ENCODE measurements around the gene UNC5C. TPM values are rescaled to one million over a fixed set of nuclear protein-coding genes. Genes with fewer than 3 reads are reported as not detected.
"Not testable (repeated sequence)": the region's sequence is repeated elsewhere in the genome, so short reads cannot be mapped to it uniquely, and the experiment has no call there.

UNC5C gene
- total RNA-seq, 1 donor from 2014 or later, result 76.7 TPM

DNA sequence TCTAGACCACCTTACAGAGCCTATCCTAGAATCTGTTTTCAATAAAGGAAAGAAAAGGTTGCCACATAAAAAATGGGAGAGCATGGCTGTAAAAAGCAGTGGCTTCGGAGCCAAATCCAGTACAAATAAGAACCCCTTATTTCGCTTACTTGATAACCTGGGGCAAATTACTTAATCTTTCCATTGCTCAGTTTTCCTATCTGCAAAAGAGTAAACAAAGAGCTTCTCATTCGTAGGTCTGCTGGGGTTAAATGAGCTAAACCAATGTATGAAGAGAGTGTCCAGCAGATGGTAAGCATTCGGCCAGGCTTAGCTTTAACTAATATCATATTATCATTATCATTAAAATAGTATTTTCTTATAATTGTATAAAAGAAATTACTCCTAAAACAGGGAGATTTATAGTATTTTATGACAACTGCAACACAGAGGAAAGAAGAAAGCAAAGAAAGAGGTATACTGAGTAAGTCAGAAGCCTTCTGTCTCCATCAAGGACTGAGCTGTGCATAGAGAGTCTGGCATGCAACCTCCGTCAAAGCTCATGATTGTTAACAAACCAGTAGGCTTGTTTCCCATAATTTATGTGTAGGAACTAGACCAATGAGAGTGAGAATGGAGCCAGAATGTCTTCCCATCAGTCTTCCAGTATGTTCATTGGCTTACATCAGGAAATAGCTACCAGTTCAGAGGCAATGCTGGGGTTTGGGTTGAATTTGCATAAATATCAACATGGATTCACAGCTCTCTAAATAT lies 364.9 kb downstream of the UNC5C start:
- no peak for DNase-seq (ENCODE audit: low spot score in 2 of 2, unreplicated experiment in 2 of 2)

DNA sequence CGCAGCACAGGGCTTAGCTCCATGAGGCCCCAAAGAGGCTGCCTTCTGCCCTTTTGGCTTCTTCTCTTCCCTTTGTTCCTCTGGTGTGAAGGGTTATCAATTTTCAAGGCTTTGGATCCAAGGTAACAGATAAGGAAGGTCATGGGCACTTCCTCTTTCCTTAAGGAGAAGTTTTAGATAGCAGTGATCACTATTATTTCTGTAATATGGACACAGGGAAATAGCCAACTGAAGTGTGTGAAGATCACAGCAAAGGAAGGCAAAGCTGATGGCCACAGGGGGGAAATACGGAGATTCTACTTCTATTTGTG lies 366.8 kb downstream of the UNC5C start:
- DNase-seq (ENCODE audit: low spot score in 2 of 2, unreplicated experiment in 2 of 2), result no peak
- Mint-ChIP-seq H3K4me3 (no peak overlapping the region), H3K27ac (no peak overlapping the region), H3K4me1 (peaks cover 16% of the 10 kb centered on the region), H3K9me3 (peaks cover 9% of the 10 kb centered on the region), H3K27me3 (ENCODE audit: low read depth) (no peaks in the 10 kb centered on the region), H3K36me3 (peaks cover 49% of the 10 kb centered on the region)
- TF ChIP-seq, protein P1, sequence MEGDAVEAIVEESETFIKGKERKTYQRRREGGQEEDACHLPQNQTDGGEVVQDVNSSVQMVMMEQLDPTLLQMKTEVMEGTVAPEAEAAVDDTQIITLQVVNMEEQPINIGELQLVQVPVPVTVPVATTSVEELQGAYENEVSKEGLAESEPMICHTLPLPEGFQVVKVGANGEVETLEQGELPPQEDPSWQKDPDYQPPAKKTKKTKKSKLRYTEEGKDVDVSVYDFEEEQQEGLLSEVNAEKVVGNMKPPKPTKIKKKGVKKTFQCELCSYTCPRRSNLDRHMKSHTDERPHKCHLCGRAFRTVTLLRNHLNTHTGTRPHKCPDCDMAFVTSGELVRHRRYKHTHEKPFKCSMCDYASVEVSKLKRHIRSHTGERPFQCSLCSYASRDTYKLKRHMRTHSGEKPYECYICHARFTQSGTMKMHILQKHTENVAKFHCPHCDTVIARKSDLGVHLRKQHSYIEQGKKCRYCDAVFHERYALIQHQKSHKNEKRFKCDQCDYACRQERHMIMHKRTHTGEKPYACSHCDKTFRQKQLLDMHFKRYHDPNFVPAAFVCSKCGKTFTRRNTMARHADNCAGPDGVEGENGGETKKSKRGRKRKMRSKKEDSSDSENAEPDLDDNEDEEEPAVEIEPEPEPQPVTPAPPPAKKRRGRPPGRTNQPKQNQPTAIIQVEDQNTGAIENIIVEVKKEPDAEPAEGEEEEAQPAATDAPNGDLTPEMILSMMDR (IDR thresholded peaks at IDR 0.05; ENCODE audit: unreplicated experiment), result no peak

More for the DNA sequence above, 364.9 kb downstream of the UNC5C start:
- H3K27me3 Mint-ChIP-seq (ENCODE audit: low read depth), result no peaks in the 10 kb centered on the region
- peaks cover 36% of the 10 kb centered on the region for H3K36me3 Mint-ChIP-seq
- no peaks in the 10 kb centered on the region for H3K9me3 Mint-ChIP-seq
- H3K4me1 Mint-ChIP-seq, result peaks cover 32% of the 10 kb centered on the region
- no peak overlapping the region for H3K4me3 Mint-ChIP-seq
- no peak overlapping the region for H3K27ac Mint-ChIP-seq
- TF ChIP-seq, protein P1 (IDR thresholded peaks at IDR 0.05; ENCODE audit: unreplicated experiment), result no peak

DNA sequence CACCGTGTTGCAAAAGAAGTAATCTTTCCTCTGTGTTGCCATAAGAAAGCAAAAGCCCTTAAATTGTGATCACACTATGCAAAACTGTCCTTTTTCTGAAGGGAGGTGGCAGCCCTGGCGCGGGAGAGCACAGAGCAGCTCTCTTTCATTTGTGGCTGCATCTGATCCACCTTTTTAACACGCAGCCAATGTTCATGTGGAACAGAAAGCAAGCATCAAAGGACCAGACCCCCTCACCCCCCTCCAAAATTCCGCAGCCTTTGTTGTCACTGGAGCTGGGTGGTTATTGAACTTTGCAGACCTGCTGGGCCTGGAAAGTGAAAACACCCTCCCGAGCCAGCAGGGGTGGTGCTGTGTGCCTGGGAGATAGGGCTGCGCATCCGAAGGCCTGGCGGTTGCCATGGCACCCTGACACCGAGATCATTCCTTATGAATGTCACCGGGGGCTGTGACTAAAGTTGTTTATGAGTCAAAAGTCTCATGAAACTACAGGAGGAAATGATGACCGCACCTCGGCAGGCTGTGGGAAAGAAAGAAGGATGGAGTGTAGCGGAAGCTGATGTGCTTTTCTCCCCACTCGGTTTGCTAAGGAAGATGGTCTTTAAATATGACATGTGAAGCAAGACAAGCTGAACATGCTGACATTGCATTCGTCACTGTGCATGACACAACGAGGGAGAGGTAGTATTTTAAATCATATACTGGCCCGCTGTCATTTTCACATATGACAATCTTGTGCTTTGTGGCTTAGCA lies 367.4 kb downstream of the UNC5C start:
- Mint-ChIP-seq H3K4me3 (no peak overlapping the region), H3K27ac (no peak overlapping the region), H3K36me3 (peaks cover 51% of the 10 kb centered on the region), H3K9me3 (peaks cover 9% of the 10 kb centered on the region), H3K27me3 (ENCODE audit: low read depth) (no peaks in the 10 kb centered on the region), H3K4me1 (peaks cover 10% of the 10 kb centered on the region)
- DNase-seq (ENCODE audit: low spot score in 2 of 2, unreplicated experiment in 2 of 2), result no peak
- TF ChIP-seq, protein P1 (IDR thresholded peaks at IDR 0.05; ENCODE audit: unreplicated experiment), result no peak

DNA sequence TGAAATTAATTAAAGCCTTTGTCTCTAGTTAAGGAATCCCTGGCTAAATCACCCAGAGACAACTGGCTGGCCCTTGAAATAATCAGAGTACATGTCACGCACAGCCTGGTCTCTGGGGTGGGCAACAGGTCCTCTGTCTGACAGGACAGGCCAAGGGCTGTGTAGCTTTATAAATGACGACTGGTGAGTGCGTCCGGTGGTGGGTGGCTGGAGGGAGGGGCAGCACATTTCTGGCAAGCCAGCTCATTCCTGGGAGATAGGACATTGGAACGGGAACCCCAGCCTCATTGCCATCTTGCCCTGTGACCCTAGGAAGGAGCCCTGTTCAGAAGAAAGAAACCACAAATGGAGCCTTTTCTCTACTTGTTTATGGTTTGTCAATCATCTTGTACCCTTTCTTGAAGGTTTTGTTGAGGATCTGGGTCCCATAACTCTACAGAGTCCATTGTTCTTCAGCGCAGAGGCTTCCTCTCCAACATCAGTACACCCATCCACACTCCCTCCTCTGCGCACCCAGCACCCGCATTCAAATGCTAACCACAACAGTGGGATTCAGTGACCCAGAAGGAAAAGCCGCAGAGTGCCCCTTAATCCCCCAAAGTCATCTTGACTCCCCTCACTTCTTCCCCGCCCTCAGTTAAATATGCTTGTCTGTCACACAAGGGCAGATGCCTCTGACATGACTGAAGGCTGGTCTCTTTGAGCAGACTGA lies 368.1 kb downstream of the UNC5C start:
- Mint-ChIP-seq H3K9me3 (peaks cover 9% of the 10 kb centered on the region), H3K4me1 (peaks cover 10% of the 10 kb centered on the region), H3K36me3 (peaks cover 52% of the 10 kb centered on the region), H3K4me3 (no peak overlapping the region), H3K27me3 (ENCODE audit: low read depth) (no peaks in the 10 kb centered on the region), H3K27ac (no peak overlapping the region)
- no peak for DNase-seq (ENCODE audit: low spot score in 2 of 2, unreplicated experiment in 2 of 2)
- TF ChIP-seq, protein P1 (IDR thresholded peaks at IDR 0.05; ENCODE audit: unreplicated experiment), result no peak

GRCh38 chr4:95178938-95179337 lies 369.8 kb downstream of the UNC5C start:
- peaks cover 10% of the 10 kb centered on the region for H3K4me1 Mint-ChIP-seq
- H3K4me3 Mint-ChIP-seq, result no peak overlapping the region
- no peak for DNase-seq (ENCODE audit: low spot score in 2 of 2, unreplicated experiment in 2 of 2)
- TF ChIP-seq, protein P1 (IDR thresholded peaks at IDR 0.05; ENCODE audit: unreplicated experiment), result no peak
- peaks cover 13% of the 10 kb centered on the region for H3K9me3 Mint-ChIP-seq
- H3K27ac Mint-ChIP-seq, result no peak overlapping the region
- no peaks in the 10 kb centered on the region for H3K27me3 Mint-ChIP-seq (ENCODE audit: low read depth)
- H3K36me3 Mint-ChIP-seq, result peaks cover 54% of the 10 kb centered on the region

DNA sequence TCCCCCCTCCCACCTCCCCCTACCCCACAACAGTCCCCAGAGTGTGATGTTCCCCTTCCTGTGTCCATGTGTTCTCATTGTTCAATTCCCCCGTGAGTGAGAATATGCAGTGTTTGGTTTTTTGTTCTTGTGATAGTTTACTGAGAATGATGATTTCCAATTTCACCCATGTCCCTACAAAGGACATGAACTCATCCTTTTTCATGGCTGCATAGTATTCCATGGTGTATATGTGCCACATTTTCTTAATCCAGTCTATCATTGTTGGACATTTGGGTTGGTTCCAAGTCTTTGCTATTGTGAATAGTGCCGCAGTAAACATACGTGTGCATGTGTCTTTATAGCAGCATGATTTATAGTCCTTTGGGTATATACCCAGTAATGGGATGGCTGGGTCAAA lies 377.4 kb downstream of the UNC5C start:
- H3K27ac Mint-ChIP-seq; H3K27me3 Mint-ChIP-seq (ENCODE audit: low read depth); DNase-seq (ENCODE audit: low spot score in 2 of 2, unreplicated experiment in 2 of 2); H3K9me3 Mint-ChIP-seq; H3K4me3 Mint-ChIP-seq: not testable (repeated sequence)
- Mint-ChIP-seq H3K4me1 (peaks cover 14% of the 10 kb centered on the region), H3K36me3 (peaks cover 39% of the 10 kb centered on the region)
